Umbilical cord (tissue), 2 donors: ENCODE measurements around the gene BABAM2. TPM values are rescaled to one million over a fixed set of nuclear protein-coding genes. Genes with fewer than 3 reads are reported as not detected.
"Not testable (repeated sequence)": the region's sequence is repeated elsewhere in the genome, so short reads cannot be mapped to it uniquely, and the experiment has no call there.

ENCODE experiments used
- DNase-seq: peaks from one replicate; pipeline ENCODE4 v3.0.0-alpha.2; 2015; ENCODE audit warnings: low spot score
- total RNA-seq: library from RNA; depleted of rRNA; stranded (reverse); fragments of >200 nt; gene quantifications from one replicate; pipeline ENCODE4 v1.2.3, GENCODE V29; 2014; ENCODE audit warnings: low replicate concordance; ENCODE audit not compliant: insufficient read depth

BABAM2 gene
- total RNA-seq, 1 donor from 2014 or later: 38.5 TPM

DNA sequence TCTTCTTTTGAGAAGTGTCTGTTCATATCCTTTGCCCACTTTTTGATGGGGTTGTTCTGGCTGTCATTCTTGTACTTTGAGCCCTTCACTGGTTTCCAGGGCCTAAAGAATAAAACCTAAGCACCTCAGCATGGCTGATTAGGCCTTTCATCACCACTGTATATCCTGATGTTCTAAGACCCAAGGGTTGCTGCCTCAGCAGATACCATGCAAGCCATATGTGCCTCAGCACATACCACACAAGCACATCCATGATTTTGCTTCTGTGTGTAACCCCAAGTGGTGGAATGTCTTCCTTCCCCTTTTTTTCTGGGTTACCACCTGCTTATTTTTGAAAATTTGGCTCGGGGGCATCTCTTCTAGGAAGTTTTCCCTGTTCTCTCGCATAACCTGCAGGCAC lies 11.7 kb upstream of the BABAM2 start:
- DNase-seq: no peak

DNA sequence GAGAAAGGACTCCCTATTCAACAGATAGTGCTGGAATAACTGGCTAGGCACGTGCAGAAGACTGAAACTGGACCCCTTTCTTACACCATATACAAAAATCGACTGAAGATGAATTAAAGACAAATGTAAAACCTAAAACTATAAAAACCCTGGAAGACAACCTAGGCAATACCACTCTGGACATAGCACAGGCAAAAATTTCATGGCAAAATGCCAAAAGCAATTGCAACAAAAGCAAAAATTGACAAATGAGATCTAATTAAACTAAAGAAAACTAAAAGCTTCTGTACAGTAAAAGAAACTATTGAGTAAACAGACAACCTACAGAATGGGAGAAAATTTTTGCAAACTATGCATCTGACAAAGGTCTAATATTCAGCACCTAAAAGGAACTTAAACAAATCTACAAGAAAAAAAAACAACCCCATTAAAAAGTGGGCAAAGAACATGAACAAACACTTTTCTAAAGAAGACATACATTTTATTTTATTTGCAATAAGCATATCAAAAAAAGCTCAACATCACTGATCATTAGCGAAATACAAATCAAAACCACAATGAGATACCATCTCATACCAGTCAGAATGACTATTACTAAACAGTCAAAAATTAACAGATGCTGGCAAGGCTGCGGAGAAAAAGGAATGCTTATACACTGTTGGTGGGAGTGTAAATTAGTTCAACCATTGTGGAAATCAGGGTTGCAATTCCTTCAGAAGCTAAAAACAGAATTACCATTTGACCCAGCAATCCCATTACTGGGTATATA lies 8.5 kb upstream of the BABAM2 start:
- DNase-seq: not testable (repeated sequence)

DNA sequence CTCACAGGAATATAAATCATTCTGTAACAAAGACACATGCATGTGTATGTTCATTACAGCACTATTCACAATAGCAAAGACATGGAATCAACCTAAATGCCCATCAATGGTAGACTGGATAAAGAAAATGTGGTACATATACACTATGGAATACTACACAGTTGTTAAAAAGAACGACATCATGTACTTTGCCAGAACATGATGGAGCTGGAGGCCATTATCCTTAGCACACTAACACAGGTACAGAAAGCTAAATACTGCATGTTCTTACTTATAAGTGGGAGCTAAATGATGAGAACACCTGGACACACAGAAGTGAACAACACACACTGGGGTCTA lies 8.0 kb upstream of the BABAM2 start:
- DNase-seq: not testable (repeated sequence)

DNA sequence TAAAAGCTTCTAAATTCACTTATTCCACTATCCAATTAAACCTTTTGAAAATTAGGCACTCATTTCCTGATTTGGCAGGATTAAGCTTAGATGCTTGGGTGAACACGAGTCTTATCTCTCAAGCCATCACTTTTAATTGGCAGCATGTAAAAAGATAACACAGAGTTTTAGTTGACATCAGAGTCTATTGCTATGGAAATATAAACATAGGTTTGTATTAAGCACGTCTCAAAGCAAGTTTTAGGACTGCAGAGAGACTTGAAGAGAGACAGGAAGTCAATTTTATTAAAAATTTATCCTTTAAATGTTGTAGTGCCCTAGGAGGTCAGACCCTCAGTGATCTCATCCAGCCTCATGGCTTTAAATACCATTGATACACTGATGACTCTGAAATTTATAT lies 5.9 kb upstream of the BABAM2 start:
- no peak for DNase-seq

DNA sequence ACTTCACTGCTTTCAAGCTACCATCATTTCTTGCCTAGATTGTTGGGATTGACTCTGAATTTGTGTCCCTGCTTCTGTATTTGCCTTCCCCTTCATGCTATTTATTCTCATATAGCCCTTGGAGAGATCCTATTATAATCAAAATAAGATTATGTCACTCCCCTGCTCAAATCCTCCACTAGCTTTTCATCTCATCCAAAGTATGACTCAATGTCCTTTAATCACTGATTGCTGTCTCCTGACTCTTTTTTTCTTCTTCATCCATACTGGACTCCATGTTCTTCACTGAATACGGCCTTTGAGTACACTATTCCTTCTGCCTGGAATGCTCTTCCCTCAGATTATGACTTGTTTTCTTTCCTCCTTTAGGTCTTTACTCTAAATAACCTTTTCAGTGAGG lies 5.3 kb upstream of the BABAM2 start:
- no peak for DNase-seq

DNA sequence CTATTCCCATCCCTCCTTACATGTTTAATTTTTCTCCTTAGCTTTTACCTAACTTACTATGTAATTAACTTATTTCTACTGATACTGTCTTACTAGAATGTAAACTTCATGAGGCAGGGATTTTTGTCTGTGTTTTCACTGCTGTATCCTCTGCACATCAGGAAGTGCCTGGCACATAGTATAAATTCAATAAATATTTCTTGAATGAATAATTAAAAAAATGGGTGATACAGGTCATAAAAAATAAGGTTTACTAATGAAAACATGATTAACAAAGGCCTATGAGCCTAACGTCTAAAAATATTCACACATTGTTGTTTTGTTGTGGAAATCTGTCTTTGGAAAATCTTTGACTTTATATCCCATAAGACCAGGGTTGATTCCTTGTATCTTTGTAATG lies 4.9 kb upstream of the BABAM2 start:
- DNase-seq: no peak

DNA sequence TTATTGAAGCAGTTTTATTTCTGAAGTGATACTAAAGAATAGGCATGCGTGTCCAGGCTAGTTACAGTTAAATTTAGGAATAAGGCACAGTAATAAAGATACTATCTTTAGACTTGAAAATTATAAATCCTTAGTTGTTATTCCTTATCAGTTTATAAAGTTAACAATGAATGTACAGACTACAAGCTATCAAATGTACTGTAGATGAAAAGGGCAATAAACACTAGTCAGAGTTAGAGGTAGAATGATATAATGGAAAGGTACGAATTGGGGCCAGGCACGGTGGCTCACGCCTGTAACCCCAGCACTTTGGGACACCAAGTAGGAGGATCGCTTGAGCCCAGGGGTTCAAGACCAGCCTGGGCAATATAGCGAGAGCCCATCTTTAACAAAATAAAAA lies 4.2 kb upstream of the BABAM2 start:
- DNase-seq: no peak

DNA sequence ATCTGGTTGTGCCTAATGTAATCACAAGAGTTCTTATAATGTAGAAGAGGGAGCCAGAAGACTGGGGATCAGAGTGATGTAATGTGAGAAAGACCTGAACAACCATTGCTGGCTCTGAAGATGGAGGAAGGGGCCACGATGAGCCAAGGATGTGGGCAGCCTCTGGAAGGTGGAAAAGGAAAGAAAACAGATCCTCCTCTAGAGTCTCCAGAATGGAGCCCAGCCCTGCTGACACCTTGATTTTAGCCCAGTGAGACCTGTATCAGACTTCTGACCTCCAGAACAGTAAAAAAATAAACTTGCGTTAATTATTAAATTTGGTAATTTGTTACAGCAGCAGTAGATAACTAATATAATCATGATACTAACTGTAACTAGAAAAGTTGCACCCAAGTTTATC lies 3.4 kb upstream of the BABAM2 start:
- DNase-seq: no peak

DNA sequence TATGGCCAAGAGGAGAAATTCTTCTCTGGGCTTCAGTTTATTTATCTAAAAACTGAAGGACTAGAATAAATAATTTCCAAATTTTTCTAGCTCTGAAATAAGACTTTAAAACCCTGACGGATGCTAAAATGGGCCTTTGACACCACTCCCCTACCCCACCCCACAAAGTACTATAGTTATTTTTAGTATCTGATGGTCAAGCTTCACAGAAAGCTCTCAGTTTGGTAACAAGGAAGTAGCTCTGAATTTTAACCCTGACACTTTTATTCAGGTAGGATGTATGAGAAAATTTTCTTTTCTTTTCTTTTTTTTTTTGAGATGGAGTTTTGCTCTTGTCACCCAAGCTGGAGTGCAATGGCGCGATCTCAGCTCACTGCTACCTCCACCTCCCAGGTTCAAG lies 2.7 kb upstream of the BABAM2 start:
- DNase-seq: no peak

DNA sequence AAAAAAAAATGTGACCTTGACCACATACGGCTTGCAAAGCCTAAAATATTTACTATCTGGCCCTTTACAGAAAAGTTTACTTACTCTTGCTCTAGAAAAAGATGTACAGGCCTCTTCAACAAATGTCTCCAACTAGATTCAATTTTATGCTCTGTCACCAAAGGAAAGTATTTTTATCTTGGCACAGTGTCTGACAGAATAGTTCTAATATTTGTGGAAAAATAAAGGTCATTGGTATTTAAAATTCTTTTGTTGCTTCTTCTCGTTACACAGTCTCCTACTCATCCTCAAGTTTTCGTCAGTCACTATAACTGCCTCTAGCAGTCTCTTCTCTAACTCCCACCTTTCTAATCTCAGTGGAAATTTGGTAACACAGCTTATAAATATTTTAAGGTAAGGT lies 1.7 kb upstream of the BABAM2 start:
- DNase-seq: no peak

DNA sequence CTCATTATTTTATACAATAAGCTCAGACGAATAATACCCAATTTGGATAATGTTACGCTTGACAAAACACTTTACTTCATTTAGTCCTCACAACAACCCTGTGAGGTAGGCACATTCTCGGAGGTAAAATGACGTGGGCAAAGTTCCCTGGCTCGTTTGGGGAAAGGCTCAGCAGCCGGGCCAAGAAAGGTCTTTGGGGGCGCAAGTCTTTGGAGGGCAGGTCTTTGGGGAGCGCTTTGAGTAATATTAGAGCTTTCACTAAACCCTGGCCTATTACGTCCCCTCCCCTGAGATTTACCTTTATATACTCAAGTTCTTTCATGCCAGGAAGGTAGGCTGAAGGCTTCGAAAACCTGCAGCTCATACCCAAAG lies 769 bp upstream of the BABAM2 start:
- no peak for DNase-seq

GRCh38 chr2:27890924-27891672 lies 569 bp downstream of the BABAM2 start:
- DNase-seq: peak; percentile 76

DNA sequence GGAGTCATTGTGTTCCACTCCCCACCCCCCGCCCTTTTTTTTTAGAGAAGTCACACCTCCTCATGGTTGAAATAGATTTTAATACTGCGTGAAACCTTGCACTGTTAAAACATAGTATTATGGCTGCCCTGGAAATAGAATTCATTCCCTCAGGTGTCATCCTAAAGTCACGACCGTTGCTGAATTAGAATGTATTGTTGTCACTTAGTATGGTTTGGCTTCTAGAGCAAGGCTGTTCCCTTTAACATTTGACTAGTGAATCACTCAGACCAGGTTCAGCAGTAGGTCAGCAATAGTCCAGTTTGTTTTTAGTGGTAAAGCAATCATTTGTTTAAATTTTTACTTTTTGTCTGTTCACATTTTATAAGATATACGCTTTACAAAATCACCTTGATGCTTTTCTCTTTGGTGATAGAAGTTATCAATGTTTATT lies 1.2 kb downstream of the BABAM2 start:
- no peak for DNase-seq

DNA sequence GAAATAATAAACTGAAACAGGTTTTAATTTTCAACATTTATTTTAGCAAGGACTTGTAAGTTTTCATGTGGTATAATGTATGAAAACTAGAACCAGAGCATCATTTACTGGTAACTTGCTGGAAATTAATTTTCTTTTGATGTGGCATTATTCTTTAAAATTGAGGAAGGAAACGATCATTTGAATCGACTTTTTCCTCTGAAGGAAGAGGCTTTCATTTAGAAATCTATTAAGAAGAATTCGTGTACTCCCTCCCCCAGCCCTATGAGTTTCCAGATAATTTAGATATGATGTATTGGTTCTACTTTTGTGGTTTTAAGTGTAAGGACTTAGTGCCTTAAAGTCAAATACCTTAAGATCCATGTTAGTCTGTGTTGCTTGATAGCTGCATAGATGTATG lies 2.5 kb downstream of the BABAM2 start:
- DNase-seq: peak; percentile 19

DNA sequence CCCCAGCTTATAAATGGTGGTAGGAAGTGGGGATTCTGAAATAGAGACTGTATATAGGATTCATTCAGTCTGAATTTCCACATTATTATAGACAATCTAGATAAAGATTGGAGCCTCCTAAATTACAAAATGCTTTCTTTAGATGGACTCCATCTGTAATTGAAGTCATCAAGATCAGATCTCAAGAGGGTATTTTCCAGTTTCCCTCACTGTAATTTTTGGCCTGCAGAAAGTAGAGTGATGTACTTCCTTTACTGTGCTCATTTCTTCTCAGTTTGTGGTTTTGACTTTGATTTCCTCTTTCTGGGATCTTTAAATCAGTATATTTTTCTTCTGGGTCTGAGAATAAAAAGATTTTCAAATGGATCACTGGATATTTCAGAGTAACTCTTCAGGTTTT lies 7.2 kb downstream of the BABAM2 start:
- no peak for DNase-seq

DNA sequence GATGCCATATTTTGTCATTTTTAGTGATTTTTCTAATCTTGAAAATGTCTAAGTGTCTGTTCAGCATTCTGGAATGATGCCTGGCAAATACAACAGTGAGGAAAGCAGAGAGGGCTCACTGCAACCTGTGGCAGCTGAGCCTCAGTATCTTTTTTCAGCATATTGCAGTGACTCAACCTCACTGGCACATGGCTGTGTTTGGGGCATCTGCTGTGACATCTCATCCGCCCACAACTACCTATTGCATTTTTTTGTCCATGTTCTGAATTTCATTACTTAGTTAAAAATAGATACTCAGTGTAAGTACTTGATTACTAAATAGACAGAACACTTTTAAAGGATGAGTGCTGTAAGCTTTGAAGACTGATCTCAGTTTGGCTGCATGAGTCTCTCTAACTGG lies 10.7 kb downstream of the BABAM2 start:
- no peak for DNase-seq

- DNase-seq: no peak
Observed at GRCh38 chr2:27902098-27902497, 11.6 kb downstream of the BABAM2 start.

DNA sequence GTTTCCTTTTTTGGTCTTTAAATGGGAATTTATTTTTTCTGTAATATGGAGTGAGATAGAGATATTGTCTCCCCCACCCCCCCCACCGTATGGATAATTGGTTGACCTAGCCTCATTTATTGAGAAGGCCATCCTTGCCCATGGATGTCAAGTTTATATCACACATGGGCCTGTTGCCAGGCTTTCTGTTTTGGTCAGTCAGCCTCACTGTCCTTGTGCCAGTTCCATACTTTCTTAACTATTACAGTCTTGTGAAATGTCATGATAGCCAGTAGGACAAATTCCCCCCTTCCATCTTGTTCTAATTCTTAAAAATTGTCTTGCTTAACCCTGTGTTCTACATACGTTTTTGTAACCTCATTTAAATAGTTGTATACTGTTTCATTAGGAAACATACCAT lies 12.5 kb downstream of the BABAM2 start:
- no peak for DNase-seq

DNA sequence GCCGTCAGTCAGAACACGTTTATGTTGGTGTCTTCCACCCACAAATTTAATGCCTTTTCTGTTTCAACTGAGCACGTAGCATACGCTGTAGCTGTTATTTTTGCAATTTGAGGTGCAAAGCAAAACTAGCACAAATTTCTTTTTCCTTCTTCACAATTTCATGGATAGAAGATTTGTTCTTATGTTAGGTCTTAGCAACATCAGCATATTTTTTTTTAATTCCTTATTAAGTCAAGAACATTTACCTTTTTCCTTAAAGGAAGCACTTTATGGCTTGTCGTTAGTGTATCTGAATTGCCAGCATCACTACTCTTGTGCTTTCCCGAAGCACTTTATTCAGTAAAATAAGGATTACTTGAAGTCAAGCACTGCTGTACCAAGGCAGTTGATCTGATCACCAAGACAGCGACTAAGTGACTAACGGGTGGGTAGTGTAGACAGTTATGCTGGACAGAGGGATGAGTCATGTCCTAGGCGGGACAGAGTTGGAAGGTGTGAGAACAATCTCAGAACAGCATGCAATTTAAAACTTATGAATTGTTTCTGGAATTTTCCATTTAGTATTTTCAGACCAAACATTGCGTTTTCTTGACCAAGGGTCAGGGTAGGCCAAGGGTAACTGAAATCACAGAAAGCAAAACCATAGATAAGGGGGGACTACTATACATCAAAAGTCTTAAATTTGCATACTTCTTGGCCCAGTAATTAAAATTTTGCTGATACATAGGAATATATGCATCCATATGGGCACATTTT lies 13.3 kb downstream of the BABAM2 start:
- no peak for DNase-seq

GRCh38 chr2:27904405-27904665 lies 13.8 kb downstream of the BABAM2 start:
- DNase-seq: no peak

DNA sequence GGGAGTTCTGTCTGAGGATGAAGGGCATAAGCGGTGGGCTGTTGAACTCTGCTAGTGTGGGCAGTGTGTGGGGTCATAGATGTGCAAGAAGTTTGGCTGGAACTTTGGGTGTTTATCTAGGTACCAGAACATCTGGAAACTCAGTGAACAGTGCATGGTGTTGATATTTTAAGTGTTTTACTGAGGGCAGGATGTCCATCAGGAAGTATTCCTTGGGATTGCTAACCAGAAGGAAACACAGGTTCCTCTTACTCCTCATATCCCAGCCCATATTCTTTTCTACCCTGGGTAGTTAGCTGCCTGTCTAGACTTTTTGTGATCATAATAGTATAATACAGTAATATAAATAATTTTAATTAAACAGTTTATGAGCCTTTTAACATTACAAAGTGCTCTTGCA lies 15.5 kb downstream of the BABAM2 start:
- DNase-seq: no peak

- no peak for DNase-seq
Observed at GRCh38 chr2:27907547-27907946, 17.0 kb downstream of the BABAM2 start.

GRCh38 chr2:27909901-27910300 lies 19.4 kb downstream of the BABAM2 start:
- no peak for DNase-seq
